Activated B cell treated with CpG ODN at 0.5 μM for 24 hours (primary cell): ENCODE data around the gene ERC2. TPM values are rescaled to one million over a fixed set of nuclear protein-coding genes. Genes with fewer than 3 reads are reported as not detected.

ENCODE experiments used
- ATAC-seq: fragments of 200-7000 bp; cut with Tn5 transposase; one replicate; pipeline ENCODE4 v1.10.0; 2021; ENCODE audit warnings: low read depth, mild to moderate bottlenecking, moderate library complexity
- CTCF ChIA-PET: fragments of 350-600 bp; sonication (Branson Sonifier 250); formaldehyde crosslinking; loops from one replicate; lab custom pipeline; 2021; ENCODE audit warnings: antibody characterized with exemption; lab: Charles Lee
- POLR2A ChIA-PET: fragments of 350-600 bp; sonication (Branson Sonifier 250); formaldehyde crosslinking; loops from one replicate; lab custom pipeline; 2021; ENCODE audit warnings: antibody characterized with exemption; lab: Charles Lee
- DNase-seq: peaks from one replicate; pipeline ENCODE4 v3.0.0; 2022
- H3K27ac Mint-ChIP-seq: one replicate; pipeline ENCODE4 v1.8.0; 2020; ENCODE audit warnings: mixed read lengths
- H3K27me3 Mint-ChIP-seq: one replicate; pipeline ENCODE4 v1.8.0; 2021; ENCODE audit warnings: mixed read lengths
- H3K36me3 Mint-ChIP-seq: one replicate; pipeline ENCODE4 v1.8.0; 2021; ENCODE audit warnings: low read depth, mixed read lengths
- H3K4me1 Mint-ChIP-seq: one replicate; pipeline ENCODE4 v1.8.0; 2021; ENCODE audit warnings: mixed read lengths
- H3K4me3 Mint-ChIP-seq: one replicate; pipeline ENCODE4 v1.8.0; 2020; ENCODE audit warnings: mild to moderate bottlenecking, mixed read lengths
- H3K9me3 Mint-ChIP-seq: one replicate; pipeline ENCODE4 v1.8.0; 2020; ENCODE audit warnings: mixed read lengths
- intact Hi-C: fragments of 100-400 bp; cut with micrococcal nuclease; formaldehyde crosslinking; loops from one replicate; pipeline ENCODE4 v1.15.1; 2024
- total RNA-seq: library from RNA; stranded (reverse); gene quantifications from 2 replicates; pipeline ENCODE4 v1.2.3, GENCODE V29; 2022
- TF ChIP-seq, protein P1 (sequence below): fragments of 200-600 bp; IDR thresholded peaks from one replicate; pipeline ENCODE4 v1.8.0; 2022; ENCODE audit warnings: antibody characterized with exemption, mild to moderate bottlenecking

Gene ERC2
- total RNA-seq, 1 donor from 2014 or later, result not detected

DNA sequence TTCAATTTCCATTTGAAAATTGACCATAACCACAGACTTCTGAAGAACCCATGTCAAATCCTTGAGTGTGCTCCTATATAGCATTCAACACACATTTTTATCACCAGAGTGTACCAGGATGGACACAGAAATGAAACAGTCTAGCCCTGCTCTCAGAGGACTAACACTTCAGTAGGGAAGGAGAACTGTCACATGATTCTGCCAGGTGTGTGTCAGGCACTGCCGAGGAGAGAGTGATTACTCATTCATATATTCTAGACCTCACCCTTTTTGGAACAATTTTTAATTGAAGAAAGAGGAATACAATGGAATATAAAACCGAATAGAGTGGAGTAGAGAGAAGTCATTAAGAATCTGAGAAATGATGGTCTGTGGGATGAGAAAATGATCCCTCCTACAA, 125.8 kb downstream of the ERC2 start:
- TF ChIP-seq, protein P1, sequence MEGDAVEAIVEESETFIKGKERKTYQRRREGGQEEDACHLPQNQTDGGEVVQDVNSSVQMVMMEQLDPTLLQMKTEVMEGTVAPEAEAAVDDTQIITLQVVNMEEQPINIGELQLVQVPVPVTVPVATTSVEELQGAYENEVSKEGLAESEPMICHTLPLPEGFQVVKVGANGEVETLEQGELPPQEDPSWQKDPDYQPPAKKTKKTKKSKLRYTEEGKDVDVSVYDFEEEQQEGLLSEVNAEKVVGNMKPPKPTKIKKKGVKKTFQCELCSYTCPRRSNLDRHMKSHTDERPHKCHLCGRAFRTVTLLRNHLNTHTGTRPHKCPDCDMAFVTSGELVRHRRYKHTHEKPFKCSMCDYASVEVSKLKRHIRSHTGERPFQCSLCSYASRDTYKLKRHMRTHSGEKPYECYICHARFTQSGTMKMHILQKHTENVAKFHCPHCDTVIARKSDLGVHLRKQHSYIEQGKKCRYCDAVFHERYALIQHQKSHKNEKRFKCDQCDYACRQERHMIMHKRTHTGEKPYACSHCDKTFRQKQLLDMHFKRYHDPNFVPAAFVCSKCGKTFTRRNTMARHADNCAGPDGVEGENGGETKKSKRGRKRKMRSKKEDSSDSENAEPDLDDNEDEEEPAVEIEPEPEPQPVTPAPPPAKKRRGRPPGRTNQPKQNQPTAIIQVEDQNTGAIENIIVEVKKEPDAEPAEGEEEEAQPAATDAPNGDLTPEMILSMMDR, result no peak
- POLR2A ChIA-PET, result no interaction called here
- H3K4me3 Mint-ChIP-seq, result no peak overlapping the region
- no peaks in the 10 kb centered on the region for H3K4me1 Mint-ChIP-seq
- H3K27me3 Mint-ChIP-seq, result peaks cover 13% of the 10 kb centered on the region
- intact Hi-C loops, result no loop called here
- ATAC-seq (no peak), DNase-seq (no peak)
- no peaks in the 10 kb centered on the region for H3K9me3 Mint-ChIP-seq
- CTCF ChIA-PET, result interaction anchor here (0.7 to 1.2 kb wide), 2 partner anchors 152 to 1726 kb away, joined by 3 to 4 read pairs; no protein-coding TSS in a partner anchor
- no peak overlapping the region for H3K27ac Mint-ChIP-seq
- no peaks in the 10 kb centered on the region for H3K36me3 Mint-ChIP-seq

DNA sequence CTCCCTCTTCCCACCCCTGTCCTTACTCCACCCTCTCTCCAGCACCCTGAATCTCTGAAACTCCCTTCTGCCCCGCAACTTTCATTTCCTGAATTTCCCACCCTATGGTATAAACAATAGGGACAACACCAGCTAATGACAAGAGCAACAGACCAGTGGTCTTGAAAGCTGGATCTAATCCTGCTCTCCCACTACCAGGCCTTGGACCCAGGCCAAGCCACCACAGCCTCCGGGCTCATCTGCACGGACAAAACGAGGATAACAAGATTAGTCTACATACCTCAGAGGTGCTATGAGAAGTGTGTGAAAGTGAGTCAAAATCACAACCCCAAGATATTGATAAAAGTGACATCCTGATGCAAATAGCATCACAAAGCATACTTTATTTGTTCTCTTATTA, 128.6 kb downstream of the ERC2 start:
- no peaks in the 10 kb centered on the region for H3K36me3 Mint-ChIP-seq
- ChIA-PET CTCF (interaction anchor here (1.5 kb wide), 1 partner anchor 460 kb away, joined by 3 read pairs; no protein-coding TSS in a partner anchor), POLR2A (no interaction called here)
- H3K27me3 Mint-ChIP-seq, result peaks cover 11% of the 10 kb centered on the region
- DNase-seq, result no peak
- no peak for ATAC-seq
- no peak overlapping the region for H3K27ac Mint-ChIP-seq
- no peaks in the 10 kb centered on the region for H3K4me1 Mint-ChIP-seq
- H3K9me3 Mint-ChIP-seq, result no peaks in the 10 kb centered on the region
- intact Hi-C loops, result loop anchor here (2.0 kb wide), 1 partner anchor 155 kb away; no protein-coding TSS in a partner anchor
- TF ChIP-seq, protein P1, result no peak
- no peak overlapping the region for H3K4me3 Mint-ChIP-seq

DNA sequence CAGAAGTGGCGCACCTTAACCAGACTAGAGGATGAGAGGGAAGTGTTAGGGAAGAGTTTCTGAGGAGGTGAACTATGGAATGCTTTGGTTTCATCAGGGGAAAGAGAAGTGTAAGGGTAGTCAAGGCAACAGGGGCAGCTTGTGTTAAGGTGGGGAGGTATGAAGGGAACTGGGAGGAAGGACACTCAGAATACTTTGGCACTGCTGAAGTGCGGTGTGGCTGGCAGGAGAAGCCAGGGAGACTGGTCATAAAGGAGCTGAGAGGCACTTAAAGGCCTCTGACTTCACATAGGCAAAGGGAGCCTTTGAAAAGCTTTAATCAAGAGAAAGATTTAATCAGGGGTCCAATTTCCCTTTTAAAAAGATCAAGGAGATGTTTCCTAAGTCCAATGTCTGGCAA, 129.0 kb downstream of the ERC2 start:
- TF ChIP-seq, protein P1, result no peak
- intact Hi-C loops, result no loop called here
- ATAC-seq (no peak), DNase-seq (no peak)
- ChIA-PET POLR2A (no interaction called here), CTCF (interaction anchor here (1.5 kb wide), 1 partner anchor 460 kb away, joined by 3 read pairs; no protein-coding TSS in a partner anchor)
- Mint-ChIP-seq H3K4me1 (no peaks in the 10 kb centered on the region), H3K4me3 (no peak overlapping the region), H3K9me3 (no peaks in the 10 kb centered on the region), H3K27ac (no peak overlapping the region), H3K27me3 (peaks cover 11% of the 10 kb centered on the region), H3K36me3 (no peaks in the 10 kb centered on the region)

DNA sequence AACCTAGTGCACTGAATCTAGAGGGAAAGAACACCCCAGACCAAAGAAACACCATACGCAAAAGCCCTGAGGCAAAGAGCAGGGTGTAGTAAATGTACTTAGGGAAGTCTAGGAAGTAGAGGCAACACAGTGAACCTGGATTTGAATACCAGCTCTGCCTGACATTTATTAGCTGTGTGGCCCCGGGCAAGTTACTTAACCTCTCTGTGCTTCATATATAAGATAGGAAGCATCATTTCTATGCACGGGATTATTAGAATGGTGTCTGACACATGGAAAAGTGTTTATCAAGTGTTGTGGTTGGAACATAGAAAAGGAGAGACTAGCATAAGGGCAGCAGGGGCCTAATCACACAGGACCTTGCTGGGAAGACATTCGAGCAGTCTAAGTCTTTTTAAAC, 132.2 kb downstream of the ERC2 start:
- TF ChIP-seq, protein P1, result no peak

DNA sequence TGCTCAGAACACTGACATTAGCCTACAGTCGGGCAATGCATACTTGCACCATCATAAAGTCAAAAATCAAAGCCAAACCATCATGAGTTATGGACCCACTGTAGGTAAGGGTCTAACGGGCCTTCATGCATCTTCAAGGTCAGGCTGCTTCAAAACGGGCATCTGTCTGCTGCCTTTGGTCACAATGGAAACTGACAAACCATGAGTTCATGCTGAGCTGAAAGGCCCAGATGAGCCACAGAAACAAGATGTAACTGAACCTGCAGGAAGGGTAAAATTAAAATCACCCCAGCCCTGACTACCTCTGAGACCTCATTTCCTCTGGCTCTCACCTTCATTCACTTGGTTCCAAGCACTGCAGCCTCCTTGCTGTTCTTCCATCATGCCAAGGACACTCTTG, 143.8 kb downstream of the ERC2 start:
- ATAC-seq (no peak), DNase-seq (no peak)
- H3K36me3 Mint-ChIP-seq, result no peaks in the 10 kb centered on the region
- CTCF ChIA-PET, result no interaction called here
- POLR2A ChIA-PET, result no interaction called here
- TF ChIP-seq, protein P1, result no peak
- H3K4me1 Mint-ChIP-seq, result peaks cover 31% of the 10 kb centered on the region
- no peaks in the 10 kb centered on the region for H3K9me3 Mint-ChIP-seq
- intact Hi-C loops, result no loop called here
- H3K27me3 Mint-ChIP-seq, result no peaks in the 10 kb centered on the region
- no peak overlapping the region for H3K27ac Mint-ChIP-seq
- H3K4me3 Mint-ChIP-seq, result no peak overlapping the region

More for the DNA sequence above, 132.2 kb downstream of the ERC2 start:
- Mint-ChIP-seq H3K27ac (no peak overlapping the region), H3K36me3 (no peaks in the 10 kb centered on the region), H3K27me3 (peaks cover 18% of the 10 kb centered on the region), H3K9me3 (no peaks in the 10 kb centered on the region), H3K4me3 (no peak overlapping the region), H3K4me1 (no peaks in the 10 kb centered on the region)
- intact Hi-C loops, result no loop called here
- DNase-seq, result no peak
- CTCF ChIA-PET, result no interaction called here
- POLR2A ChIA-PET, result no interaction called here
- no peak for ATAC-seq
